IMR-90 (cell line): ENCODE measurements around the gene FGF16. TPM values are rescaled to one million over a fixed set of nuclear protein-coding genes. Genes with fewer than 3 reads are reported as not detected.

Experiments used
- ATAC-seq: fragments of 200-7000 bp; cut with Tn5 transposase; 2 replicates; pipeline ENCODE4 v1.9.1; 2020; ENCODE audit warnings: low read depth, mild to moderate bottlenecking, moderate library complexity
- BruUV-seq: library from RNA; stranded (reverse); fragments of 400-500 nt; replicated peaks from 2 replicates; lab custom pipeline; 2021; lab: Mats Ljungman, UMichigan
- CTCF ChIA-PET: fragments of 300-600 bp; formaldehyde crosslinking; extraction: SDS; loops from one replicate; lab custom pipeline; 2021; ENCODE audit warnings: antibody characterized with exemption; lab: Yijun Ruan, JAX
- POLR2A ChIA-PET: fragments of 300-600 bp; sonication (Branson Sonifier 250); formaldehyde crosslinking; loops from one replicate; lab custom pipeline; 2022; ENCODE audit warnings: antibody characterized with exemption; ENCODE audit not compliant: unreplicated experiment; lab: Charles Lee
- DNase-seq: peaks from one replicate; pipeline ENCODE4 v3.0.0; 2013
- H2AFZ ChIP-seq: replicated peaks from 2 replicates; pipeline ENCODE3; 2013; ENCODE audit warnings: low read length, mild to moderate bottlenecking; ENCODE audit not compliant: poor library complexity
- H2AK5ac ChIP-seq: 2 replicates; pipeline ENCODE4 v1.6.1; 2013; ENCODE audit warnings: low read depth, low read length, inconsistent platforms
- H2AK9ac ChIP-seq: replicated peaks from 2 replicates; pipeline ENCODE3; 2013; ENCODE audit warnings: mild to moderate bottlenecking, low read depth, low read length, moderate library complexity; ENCODE audit not compliant: poor library complexity
- H2BK120ac ChIP-seq: 2 replicates; pipeline ENCODE4 v1.6.1; 2013; ENCODE audit warnings: low read depth, low read length, inconsistent platforms
- H2BK15ac ChIP-seq: 3 replicates; pipeline ENCODE4 v1.6.1; 2013; ENCODE audit warnings: low read depth, low read length, inconsistent platforms
- H2BK20ac ChIP-seq: 2 replicates; pipeline ENCODE4 v1.6.1; 2013; ENCODE audit warnings: low read depth, mild to moderate bottlenecking, inconsistent platforms, low read length, moderate library complexity
- H2BK5ac ChIP-seq: 2 replicates; pipeline ENCODE4 v1.6.1; 2013; ENCODE audit warnings: mild to moderate bottlenecking, low read depth, low read length, inconsistent platforms; ENCODE audit not compliant: poor library complexity, severe bottlenecking
- H3K14ac ChIP-seq: replicated peaks from 2 replicates; pipeline ENCODE4 v1.6.1; 2013; ENCODE audit warnings: low read depth, low read length, inconsistent platforms
- H3K18ac ChIP-seq: 2 replicates; pipeline ENCODE4 v1.6.1; 2013; ENCODE audit warnings: low read depth, low read length, control low read depth
- H3K23ac ChIP-seq: 2 replicates; pipeline ENCODE4 v1.6.1; 2013; ENCODE audit warnings: low read depth, low read length, inconsistent platforms
- H3K27ac ChIP-seq: 2 replicates; pipeline ENCODE4 v1.5.1; 2013; ENCODE audit warnings: mild to moderate bottlenecking, control low read depth, low read length; ENCODE audit not compliant: insufficient read depth
- H3K27me3 ChIP-seq: 2 replicates; pipeline ENCODE4 v1.6.1; 2013; ENCODE audit warnings: low read length; ENCODE audit not compliant: control insufficient read depth, insufficient read depth
- H3K36me3 ChIP-seq: 2 replicates; pipeline ENCODE4 v1.6.1; 2013; ENCODE audit warnings: low read length, mixed read lengths; ENCODE audit not compliant: control insufficient read depth, insufficient read depth
- H3K4ac ChIP-seq: 2 replicates; pipeline ENCODE4 v1.6.1; 2013; ENCODE audit warnings: low read depth, low read length, inconsistent platforms
- H3K4me1 ChIP-seq: 2 replicates; pipeline ENCODE4 v1.6.1; 2013; ENCODE audit warnings: low read length, mixed read lengths; ENCODE audit not compliant: control insufficient read depth, insufficient read depth
- H3K4me2 ChIP-seq: 2 replicates; pipeline ENCODE4 v1.6.1; 2013; ENCODE audit warnings: low read depth, mild to moderate bottlenecking, control low read depth, low read length, moderate library complexity
- H3K4me3 ChIP-seq: 2 replicates; pipeline ENCODE4 v1.5.1; 2013; ENCODE audit warnings: low read depth, mild to moderate bottlenecking, control low read depth, low read length, moderate library complexity; ENCODE audit not compliant: insufficient read depth
- H3K56ac ChIP-seq: 2 replicates; pipeline ENCODE4 v1.6.1; 2013; ENCODE audit warnings: low read length, inconsistent platforms; ENCODE audit not compliant: insufficient read depth; ENCODE audit errors: extremely low read depth
- H3K79me1 ChIP-seq, 2 experiments: 2 replicates each; pipeline ENCODE4 v1.6.1; 2013; ENCODE audit warnings: low read length in 2 of 2, inconsistent platforms in 1 of 2, low read depth in 1 of 2
- H3K9ac ChIP-seq: 2 replicates; pipeline ENCODE4 v1.6.1; 2013; ENCODE audit warnings: low read depth, low read length, control low read depth
- H3K9me1 ChIP-seq: 2 replicates; pipeline ENCODE4 v1.6.1; 2013; ENCODE audit warnings: low read length, inconsistent platforms; ENCODE audit not compliant: insufficient read depth
- H3K9me3 ChIP-seq: 2 replicates; pipeline ENCODE4 v1.6.1; 2013; ENCODE audit warnings: low read length; ENCODE audit not compliant: control insufficient read depth, insufficient read depth
- H4K20me1 ChIP-seq: 2 replicates; pipeline ENCODE4 v1.6.1; 2013; ENCODE audit warnings: low read length, inconsistent platforms; ENCODE audit not compliant: insufficient read depth
- H4K5ac ChIP-seq: 2 replicates; pipeline ENCODE4 v1.6.1; 2013; ENCODE audit warnings: mild to moderate bottlenecking, low read depth, low read length, control low read depth
- H4K8ac ChIP-seq, 2 experiments: 2 replicates each; pipeline ENCODE4 v1.6.1; 2013; ENCODE audit warnings: low read depth in 2 of 2, low read length in 2 of 2, control low read depth in 1 of 2, inconsistent platforms in 1 of 2
- H4K91ac ChIP-seq: 2 replicates; pipeline ENCODE4 v1.6.1; 2013; ENCODE audit warnings: low read depth, low read length, inconsistent platforms; ENCODE audit not compliant: insufficient read depth
- CEBPB ChIP-seq: IDR thresholded peaks from 2 replicates; pipeline ENCODE4 v1.6.1; 2012; ENCODE audit warnings: low read depth, low read length, improper control_type of control experiment
- CHD1 ChIP-seq: IDR thresholded peaks from 2 replicates; pipeline ENCODE4 v1.6.1; 2012; ENCODE audit warnings: low read depth, low read length, improper control_type of control experiment
- MAFK ChIP-seq: IDR thresholded peaks from 2 replicates; pipeline ENCODE4 v1.6.1; 2012; ENCODE audit warnings: low read depth, low read length, improper control_type of control experiment
- MAZ ChIP-seq: IDR thresholded peaks from 2 replicates; pipeline ENCODE4 v1.6.1; 2012; ENCODE audit warnings: low read depth, mild to moderate bottlenecking, low read length, improper control_type of control experiment, moderate library complexity, borderline replicate concordance
- MXI1 ChIP-seq: IDR thresholded peaks from 2 replicates; pipeline ENCODE4 v1.6.1; 2012; ENCODE audit warnings: low read depth, mild to moderate bottlenecking, low read length, moderate library complexity, borderline replicate concordance
- POLR2A ChIP-seq: IDR thresholded peaks from 2 replicates; pipeline ENCODE4 v1.6.1; 2012; ENCODE audit warnings: mild to moderate bottlenecking, low read depth, low read length
- SMC3 ChIP-seq: fragments of 150-350 bp; IDR thresholded peaks from 2 replicates; pipeline ENCODE4 v1.6.1; 2016; ENCODE audit warnings: low read depth, mild to moderate bottlenecking, antibody characterized with exemption, low read length, moderate library complexity
- WGBS, 2 experiments: methylation state at CpG; one replicate each; pipeline versions ENCODE4 v1.1.5 to v1.1.7; 2013; ENCODE audit warnings: missing lambda C conversion rate in 2 of 2; ENCODE audit not compliant: insufficient read length in 1 of 2; ENCODE audit errors: extremely low coverage in 2 of 2; 5-methylcytosine and 5-hydroxymethylcytosine counted together
- dilution Hi-C: fragments of 300-500 bp; cut with HindIII; formaldehyde crosslinking; loops from one replicate; pipeline ENCODE4 v1.14.3; 2018; ENCODE audit warnings: low sequenced_read_pairs; ENCODE audit not compliant: unreplicated experiment
- in situ Hi-C: fragments of 300-500 bp; cut with MboI; formaldehyde crosslinking; loops from 3 replicates; pipeline ENCODE4 v1.14.3; 2019; ENCODE audit warnings: low sequenced_read_pairs, inconsistent platforms, mixed read lengths
- intact Hi-C: fragments of 100-400 bp; cut with micrococcal nuclease; formaldehyde crosslinking; loops from 2 replicates; pipeline ENCODE4 v1.10.0; 2022
- polyA plus RNA-seq, 3 experiments: library from polyadenylated mRNA; depleted of rRNA; stranded (reverse); fragments of >200 nt; gene quantifications; 2 replicates each; pipeline ENCODE4 v1.2.3, GENCODE V29; 2012; ENCODE audit warnings: low replicate concordance in 1 of 3
- total RNA-seq: library from RNA; depleted of rRNA; stranded (reverse); fragments of >200 nt; gene quantifications from 2 replicates; pipeline ENCODE4 v1.2.3, GENCODE V29; 2012
- TF ChIP-seq, protein P1 (sequence below): fragments of 150-350 bp; IDR thresholded peaks from 2 replicates; pipeline ENCODE4 v1.6.1; 2016; ENCODE audit warnings: low read depth, mild to moderate bottlenecking, low read length, moderate library complexity, borderline replicate concordance

FGF16 gene
- total and polyA plus RNA-seq, 2 of the 4 experiments (the other 2 are of a cell fraction): not detected

- dilution Hi-C loops: no loop called here
- Histone ChIP-seq H4K5ac (no peak overlapping the region), H2BK120ac (no peak overlapping the region), H3K9me1 (no peaks in the 10 kb centered on the region), H3K23ac (no peak overlapping the region), H3K4me1 (no peaks in the 10 kb centered on the region), H3K36me3 (no peaks in the 10 kb centered on the region), H3K14ac (no peak overlapping the region), H4K20me1 (no peaks in the 10 kb centered on the region), H2BK20ac (no peak overlapping the region), H3K4me3 (no peak overlapping the region), H4K91ac (no peak overlapping the region), H3K4me2 (no peak overlapping the region), H2BK15ac (no peak overlapping the region), H3K79me1 (no peaks in the 10 kb centered on the region), H3K27me3 (no peaks in the 10 kb centered on the region), H3K9ac (no peak overlapping the region), H2AK9ac (no peak overlapping the region), H3K27ac (no peak overlapping the region), H3K56ac (no peak overlapping the region), H2AK5ac (no peak overlapping the region), H3K18ac (no peak overlapping the region), H3K4ac (no peak overlapping the region), H4K8ac (no peak overlapping the region), H2BK5ac (no peak overlapping the region), H3K9me3 (no peaks in the 10 kb centered on the region), H2AFZ (no peak overlapping the region)
- no peak for DNase-seq
- WGBS, 2 experiments: no CpG with 5 or more reads among the region's 5 CpGs
- ATAC-seq: no peak
- ChIA-PET CTCF (no interaction called here), POLR2A (no interaction called here)
- in situ Hi-C loops: no loop called here
- no TSS peak for BruUV-seq
- intact Hi-C loops: no loop called here
- TF ChIP-seq, protein P1, sequence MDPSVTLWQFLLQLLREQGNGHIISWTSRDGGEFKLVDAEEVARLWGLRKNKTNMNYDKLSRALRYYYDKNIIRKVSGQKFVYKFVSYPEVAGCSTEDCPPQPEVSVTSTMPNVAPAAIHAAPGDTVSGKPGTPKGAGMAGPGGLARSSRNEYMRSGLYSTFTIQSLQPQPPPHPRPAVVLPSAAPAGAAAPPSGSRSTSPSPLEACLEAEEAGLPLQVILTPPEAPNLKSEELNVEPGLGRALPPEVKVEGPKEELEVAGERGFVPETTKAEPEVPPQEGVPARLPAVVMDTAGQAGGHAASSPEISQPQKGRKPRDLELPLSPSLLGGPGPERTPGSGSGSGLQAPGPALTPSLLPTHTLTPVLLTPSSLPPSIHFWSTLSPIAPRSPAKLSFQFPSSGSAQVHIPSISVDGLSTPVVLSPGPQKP: no peak
- TF ChIP-seq MXI1: no peak
- TF ChIP-seq MAFK: no peak
- no peak for TF ChIP-seq CHD1
- TF ChIP-seq POLR2A: no peak
- no peak for TF ChIP-seq CEBPB
- no peak for TF ChIP-seq SMC3
- no peak for TF ChIP-seq MAZ
These were observed 36.9 kb downstream of the FGF16 start for GRCh38 chrX:77484045-77484444.
